ENCODE results near the gene HINFP.
A peak's percentile ranks its signal among the peaks of the same experiment; 100 is the strongest.

Gene HINFP, protein sequence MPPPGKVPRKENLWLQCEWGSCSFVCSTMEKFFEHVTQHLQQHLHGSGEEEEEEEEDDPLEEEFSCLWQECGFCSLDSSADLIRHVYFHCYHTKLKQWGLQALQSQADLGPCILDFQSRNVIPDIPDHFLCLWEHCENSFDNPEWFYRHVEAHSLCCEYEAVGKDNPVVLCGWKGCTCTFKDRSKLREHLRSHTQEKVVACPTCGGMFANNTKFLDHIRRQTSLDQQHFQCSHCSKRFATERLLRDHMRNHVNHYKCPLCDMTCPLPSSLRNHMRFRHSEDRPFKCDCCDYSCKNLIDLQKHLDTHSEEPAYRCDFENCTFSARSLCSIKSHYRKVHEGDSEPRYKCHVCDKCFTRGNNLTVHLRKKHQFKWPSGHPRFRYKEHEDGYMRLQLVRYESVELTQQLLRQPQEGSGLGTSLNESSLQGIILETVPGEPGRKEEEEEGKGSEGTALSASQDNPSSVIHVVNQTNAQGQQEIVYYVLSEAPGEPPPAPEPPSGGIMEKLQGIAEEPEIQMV

DNA sequence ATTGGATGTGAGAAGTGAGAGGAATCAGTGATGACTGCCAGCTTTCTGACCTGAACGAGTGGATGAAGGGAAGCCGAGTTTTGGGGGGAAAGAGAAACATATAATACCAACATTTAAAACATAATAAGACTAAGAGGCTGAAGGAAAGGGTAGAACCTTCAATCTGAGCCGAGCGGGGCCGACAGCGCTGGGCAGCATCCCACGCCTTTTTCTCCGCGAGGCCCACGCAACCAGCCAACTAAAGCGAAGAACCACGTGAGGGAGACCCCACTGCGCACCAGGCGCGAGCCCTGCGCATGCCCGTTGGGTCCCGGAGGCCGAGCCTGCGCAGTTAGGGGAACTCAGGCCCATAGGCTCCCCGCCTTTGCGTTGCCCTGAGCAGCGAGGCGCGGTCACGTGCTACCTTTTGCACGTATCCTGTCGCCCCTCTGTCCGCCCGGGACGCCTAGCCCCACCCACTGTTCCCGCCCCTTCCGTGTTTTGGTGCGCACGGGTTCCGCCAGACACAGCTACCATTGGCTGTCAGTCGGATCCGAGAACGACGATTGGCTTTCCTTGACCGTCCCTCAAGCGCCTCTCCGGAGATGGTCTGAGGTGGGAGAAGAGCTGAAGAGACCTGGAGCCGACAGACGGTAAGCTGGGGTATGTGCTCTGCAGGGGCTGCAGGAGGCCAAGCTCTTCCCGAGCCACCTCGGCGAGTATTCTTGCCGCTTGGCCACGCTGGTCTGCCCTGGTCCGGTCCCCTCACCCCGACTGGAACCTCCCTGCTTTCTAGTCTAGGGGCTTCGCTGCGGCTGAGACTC, at the start of gene HINFP:
Gene HINFP, plus strand, starts transcription at position 573 of the 803 bp plus-strand sequence. CDS start 5,365 bp downstream, outside the sequence.
- peak; percentile 98 to 99 (median 99) for DNase-seq

DNA sequence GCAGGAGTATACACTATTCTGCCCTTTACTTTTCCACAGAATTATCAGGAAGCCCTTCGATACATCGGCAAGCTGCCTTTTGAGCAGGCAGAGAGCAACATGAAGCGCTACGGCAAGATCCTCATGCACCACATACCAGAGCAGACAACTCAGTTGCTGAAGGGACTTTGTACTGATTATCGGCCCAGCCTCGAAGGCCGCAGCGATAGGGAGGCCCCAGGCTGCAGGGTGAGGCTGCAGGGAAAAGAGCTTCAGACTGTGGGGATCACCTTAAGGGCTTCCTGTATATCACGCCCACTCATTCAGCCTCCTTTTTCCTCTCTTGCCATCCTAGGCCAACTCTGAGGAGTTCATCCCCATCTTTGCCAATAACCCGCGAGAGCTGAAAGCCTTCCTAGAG, 43.5 kb upstream of the HINFP start:
- no peak for DNase-seq

DNA sequence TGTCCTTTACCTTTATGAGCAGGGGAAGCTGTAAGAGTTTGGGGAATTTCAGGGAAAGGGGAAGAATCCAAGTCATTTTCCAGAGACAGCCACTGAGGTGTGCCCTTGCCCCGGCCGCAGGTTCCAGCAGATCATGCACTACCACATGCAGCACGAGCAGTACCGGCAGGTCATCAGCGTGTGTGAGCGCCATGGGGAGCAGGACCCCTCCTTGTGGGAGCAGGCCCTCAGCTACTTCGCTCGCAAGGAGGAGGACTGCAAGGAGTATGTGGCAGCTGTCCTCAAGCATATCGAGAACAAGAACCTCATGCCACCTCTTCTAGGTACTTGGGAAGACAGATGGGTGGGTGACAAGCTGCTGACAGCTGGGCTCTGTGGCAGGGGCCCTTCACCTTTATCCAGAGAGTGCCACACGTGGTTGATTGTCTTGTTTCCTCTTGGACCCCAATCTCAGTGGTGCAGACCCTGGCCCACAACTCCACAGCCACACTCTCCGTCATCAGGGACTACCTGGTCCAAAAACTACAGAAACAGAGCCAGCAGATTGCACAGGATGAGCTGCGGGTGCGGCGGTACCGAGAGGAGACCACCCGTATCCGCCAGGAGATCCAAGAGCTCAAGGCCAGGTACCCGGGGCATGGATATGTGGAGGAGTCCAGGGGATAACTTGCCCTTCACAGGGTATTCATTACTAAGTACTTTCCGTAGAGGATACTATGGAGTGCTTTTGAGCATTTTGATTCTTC, 42.5 kb upstream of the HINFP start:
- no peak for DNase-seq

DNA sequence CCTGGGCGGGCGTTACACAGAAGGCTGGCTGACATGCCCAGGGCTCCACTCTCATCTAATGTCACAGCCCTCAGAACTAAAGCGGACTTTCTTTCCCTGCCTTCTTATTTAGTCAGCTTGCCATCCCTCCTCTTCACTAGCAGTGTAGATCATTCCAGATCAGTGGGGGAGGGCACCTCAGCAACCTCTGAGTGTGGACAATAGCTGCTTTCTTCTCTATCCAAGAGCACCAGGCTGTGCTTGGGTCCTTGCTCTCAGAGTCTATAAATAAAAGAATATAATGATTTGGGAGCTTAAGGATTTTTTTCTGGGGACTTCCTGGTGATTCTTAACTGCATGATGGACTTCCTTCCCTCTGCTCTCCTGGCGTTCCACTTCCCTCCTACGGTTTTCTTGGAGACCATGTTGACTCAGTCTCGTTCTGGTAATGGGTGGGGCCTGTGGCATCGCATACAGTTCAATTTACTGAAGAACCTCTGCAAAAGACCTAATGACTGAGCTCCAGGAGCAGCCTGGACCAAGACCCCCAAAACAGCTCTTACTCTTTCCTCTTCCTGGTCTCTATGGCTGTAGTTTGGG, 39.6 kb upstream of the HINFP start:
- no peak for DNase-seq

DNA sequence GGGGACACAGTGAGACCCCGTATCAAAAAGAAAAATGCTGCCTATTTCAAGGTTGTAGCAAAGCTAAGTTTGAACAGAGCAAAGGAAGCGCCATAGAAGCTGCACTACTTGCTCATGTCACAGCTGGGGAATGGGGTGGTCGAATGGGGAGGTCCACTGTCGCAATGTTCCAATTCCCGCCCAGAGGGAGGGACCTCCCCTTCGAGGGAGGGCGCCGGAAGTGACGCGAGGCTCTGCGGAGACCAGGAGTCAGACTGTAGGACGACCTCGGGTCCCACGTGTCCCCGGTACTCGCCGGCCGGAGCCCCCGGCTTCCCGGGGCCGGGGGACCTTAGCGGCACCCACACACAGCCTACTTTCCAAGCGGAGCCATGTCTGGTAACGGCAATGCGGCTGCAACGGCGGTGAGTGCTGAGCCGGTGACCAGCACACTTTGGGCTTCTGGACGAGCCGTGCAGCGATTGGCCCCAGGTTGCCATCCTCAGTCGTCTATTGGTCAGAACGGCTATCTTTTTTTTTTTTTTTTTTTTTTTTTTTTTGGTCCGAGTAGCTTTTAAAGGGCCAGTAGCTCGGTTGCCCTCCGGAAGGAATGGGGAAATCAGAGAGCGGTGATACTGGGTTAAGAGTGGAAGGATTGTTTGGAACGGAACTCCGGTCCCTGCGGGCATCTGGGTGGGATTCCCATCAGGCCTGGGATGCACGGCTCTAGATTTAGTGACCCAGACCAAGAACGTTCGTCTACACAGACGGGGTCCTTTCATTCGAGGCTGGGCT, 36.5 kb upstream of the HINFP start, which contains the start of gene HMBS:
Gene HMBS, plus strand, starts transcription at position 219 of the 774 bp plus-strand sequence. Its CDS starts 153 bp downstream, at position 372.
- DNase-seq, result peak; percentile 66 to 80 (median 74)

DNA sequence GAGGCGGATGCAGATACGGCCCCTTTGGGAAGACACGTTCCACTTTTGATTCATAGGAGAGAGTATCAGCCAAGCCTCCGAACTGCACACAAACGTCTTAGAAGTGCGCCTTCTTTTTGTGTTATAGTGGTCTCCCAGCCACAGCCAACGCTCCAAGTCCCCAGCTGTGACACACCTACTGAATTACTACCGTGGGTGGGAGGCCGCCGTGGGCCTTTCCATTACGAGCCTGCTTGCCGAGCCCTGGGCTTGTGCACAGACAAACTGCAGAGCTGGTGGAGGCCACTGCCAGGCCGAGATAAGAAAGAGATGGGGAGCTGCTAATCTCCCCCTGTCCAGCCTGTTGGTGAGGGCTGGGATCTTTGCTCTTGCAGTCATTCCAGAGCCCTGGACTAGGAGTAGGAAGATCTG, 35.9 kb upstream of the HINFP start:
- DNase-seq, result no peak

DNA sequence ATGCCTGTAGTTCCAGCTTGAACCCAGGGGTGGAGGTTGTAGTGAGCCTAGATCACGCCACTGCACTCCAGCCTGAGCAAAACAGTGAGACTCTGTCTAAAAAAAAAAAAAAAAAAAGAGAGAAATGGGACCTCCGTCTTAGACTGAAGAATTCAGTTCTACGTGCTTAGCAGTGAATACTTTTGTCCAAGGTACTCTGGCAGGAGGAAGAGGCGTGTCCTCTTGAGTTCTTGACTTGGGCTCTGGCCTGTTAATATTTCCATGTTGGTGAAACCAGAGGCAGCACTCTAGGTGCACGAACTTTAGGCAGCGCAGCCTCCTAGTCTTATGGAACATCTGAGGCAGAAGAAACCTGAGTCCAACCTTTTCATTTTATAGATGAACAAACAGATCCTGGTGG, 34.3 kb upstream of the HINFP start:
- DNase-seq, result no peak

DNA sequence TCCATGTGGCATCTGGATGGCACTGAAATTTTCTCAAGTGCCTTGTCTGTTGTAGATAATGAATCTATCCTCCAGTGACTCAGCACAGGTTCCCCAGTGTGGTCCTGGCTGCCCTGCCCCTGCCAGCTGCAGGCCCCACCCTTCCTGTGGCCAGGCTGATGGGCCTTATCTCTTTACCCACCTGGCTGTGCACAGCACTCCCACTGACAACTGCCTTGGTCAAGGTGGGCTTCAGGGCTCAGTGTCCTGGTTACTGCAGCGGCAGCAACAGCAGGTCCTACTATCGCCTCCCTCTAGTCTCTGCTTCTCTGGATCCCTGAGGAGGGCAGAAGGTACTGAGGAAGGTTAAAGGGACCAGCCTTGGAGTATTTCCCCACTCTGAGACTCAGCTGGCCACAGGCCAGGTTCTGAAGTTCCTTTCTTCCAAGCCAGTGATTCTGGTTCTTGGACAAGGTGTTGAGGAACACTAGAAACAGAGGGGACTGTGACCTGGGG, 33.6 kb upstream of the HINFP start:
- no peak for DNase-seq

DNA sequence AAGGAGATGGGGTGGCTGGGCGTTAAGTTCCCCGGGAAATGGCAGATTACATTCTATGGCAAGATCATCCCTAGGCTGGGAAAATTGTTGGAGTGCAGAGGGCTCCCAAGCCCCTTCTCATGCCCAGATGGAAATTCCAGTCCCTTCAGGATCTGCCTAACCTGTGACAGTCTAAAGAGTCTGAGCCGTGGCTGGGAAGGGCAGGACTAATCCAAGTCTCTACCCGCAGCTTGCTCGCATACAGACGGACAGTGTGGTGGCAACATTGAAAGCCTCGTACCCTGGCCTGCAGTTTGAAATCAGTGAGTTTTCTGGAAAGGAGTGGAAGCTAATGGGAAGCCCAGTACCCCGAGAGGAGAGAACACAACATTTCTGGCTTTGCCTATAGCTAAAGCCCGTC, 33.0 kb upstream of the HINFP start:
- DNase-seq, result no peak

DNA sequence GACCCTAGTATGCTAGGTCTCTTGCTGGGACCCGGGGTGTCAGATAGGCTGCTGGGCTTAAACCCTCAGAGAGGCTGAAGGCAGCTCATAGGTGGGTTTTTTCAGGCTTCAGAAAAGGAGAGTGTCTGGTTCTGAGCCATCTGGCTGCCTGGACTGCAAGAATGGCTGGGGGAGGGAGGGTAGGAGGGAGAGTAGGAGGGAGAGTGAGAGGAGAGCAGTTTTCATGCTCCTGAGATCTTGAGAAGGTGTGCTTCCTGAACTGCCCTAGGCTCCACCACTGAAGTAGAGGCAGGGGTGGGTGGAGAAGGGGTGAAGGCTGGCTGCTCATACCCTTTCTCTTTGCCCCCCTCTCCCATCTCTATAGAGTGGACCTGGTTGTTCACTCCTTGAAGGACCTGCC, 32.1 kb upstream of the HINFP start:
- no peak for DNase-seq

DNA sequence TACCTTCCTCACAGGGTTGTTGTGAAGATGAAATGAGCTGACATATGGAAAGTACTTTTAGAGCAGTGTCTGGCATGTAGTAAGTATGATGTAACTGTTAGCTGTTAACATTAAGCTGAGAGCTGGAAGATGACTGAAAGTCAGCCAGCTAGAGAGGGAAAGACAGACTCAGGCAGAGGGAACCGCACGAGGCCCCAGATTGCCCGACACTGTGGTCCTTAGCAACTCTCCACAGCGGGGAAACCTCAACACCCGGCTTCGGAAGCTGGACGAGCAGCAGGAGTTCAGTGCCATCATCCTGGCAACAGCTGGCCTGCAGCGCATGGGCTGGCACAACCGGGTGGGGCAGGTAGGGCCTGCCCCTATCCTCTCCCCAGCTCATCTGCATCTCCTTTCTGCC, 30.2 kb upstream of the HINFP start:
- no peak for DNase-seq

DNA sequence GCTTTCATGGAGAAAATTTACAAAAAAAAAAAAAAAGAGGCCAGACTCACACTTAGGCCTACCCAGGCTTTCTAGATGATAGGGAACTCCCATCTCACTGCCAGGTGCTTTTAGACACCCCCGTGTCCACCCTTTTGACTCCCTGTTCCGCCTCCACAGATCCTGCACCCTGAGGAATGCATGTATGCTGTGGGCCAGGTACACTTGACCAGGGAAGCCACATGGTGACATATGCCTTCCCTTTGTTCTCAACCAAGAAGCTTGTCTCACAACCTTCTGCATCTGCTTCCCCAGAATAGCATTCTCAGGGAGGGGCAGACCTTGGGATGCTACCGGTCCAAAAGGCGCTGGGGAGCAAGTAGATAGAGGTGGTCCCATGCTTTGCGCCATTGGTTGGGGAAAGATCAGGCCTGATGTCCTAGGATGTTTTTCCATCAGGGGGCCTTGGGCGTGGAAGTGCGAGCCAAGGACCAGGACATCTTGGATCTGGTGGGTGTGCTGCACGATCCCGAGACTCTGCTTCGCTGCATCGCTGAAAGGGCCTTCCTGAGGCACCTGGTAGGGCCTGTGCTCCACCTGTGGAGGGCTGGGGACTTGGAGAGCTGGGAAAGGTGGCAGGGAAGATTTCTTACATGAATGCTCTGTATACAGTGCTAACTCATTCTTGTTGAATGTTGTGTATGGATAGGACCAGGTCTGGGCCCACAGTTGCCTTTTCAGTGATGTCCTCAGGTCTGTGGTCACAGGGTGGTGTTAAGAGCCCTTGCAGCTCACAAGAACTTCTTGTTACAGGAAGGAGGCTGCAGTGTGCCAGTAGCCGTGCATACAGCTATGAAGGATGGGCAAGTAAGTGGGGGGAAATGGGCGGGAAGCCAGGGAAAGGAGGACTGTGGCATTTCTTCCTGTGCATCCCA, 29.2 kb upstream of the HINFP start:
- no peak for DNase-seq

DNA sequence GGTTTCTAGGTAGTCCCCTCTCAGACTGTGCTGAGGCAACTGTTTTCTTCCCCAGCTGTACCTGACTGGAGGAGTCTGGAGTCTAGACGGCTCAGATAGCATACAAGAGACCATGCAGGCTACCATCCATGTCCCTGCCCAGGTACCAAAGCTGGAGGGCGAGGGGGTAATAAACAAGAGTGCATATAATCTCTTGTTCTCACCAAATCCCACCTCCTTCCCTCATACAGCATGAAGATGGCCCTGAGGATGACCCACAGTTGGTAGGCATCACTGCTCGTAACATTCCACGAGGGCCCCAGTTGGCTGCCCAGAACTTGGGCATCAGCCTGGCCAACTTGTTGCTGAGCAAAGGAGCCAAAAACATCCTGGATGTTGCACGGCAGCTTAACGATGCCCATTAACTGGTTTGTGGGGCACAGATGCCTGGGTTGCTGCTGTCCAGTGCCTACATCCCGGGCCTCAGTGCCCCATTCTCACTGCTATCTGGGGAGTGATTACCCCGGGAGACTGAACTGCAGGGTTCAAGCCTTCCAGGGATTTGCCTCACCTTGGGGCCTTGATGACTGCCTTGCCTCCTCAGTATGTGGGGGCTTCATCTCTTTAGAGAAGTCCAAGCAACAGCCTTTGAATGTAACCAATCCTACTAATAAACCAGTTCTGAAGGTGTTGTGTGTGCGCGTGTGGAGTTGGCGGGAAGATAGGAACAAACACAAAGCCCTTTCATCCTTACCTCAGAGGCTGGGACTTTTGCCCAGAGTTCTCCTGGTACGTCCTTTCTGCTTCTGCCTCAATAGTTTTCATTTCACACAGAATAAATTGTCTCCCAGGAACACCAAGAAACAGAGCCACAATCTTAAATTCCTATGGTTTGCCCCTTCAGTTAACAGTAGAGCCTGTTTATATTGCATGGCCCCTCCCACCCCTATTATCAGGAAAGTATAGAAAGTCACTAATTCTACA, 28.2 kb upstream of the HINFP start:
- no peak for DNase-seq

DNA sequence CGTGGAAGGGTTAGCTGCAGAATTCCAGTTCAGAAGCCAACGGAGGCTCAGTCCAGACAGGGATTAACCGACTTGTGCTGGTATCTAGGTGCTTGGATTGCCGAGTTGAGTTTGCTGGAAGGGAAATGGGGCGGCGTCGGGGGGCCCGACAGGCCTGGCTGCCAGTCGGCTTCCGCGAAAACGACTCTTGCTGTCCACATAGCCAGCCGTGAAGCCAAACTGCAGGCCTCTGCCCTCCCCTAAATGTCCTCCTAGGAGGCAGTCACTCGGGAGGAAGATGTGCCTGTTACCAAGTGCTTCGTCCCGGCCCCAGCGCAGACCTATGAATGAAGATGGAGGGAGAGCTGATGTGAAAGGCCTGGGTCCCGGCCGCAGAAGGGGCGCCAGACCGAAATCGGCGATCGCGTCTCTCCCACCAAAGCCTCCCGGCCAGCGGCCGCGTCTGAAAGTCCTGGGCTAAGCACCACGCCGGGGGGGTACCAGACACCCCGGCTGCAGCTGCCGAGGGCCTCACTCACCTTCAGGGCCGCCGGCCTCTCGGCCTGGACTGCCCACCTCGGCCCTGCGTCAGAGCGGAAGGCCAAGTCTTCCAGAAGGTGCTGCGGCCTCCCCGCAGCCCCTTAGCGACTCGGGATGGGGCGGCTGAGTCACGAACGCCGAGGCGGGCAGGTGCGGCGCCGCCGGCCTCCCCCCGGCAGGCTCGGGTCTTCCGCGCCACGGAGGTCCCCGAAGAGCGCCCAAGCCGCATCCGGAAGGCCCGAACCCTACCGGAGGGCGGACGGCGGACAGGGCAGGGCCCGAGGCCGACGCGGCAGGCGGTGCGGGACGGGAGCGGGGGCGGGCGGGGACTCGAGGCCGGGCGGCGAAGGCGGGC, 27.2 kb upstream of the HINFP start:
- peak in 2 of 4 experiments; percentile 43 to 46 for DNase-seq

DNA sequence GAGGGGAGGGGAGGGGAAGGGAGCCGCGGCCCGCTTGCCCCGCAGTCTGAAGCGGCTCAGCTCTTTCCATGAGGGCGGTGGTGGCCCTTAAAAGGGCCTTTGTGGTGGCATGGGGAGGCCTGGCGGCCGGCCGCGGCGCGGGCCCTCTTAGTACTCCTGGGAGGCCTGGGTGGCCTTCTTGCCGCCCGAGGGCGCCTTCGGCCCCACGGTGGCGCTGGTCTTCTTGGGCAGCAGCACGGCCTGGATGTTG, 26.6 kb upstream of the HINFP start:
- peak in 2 of 4 experiments; percentile 35 to 53 for DNase-seq

DNA sequence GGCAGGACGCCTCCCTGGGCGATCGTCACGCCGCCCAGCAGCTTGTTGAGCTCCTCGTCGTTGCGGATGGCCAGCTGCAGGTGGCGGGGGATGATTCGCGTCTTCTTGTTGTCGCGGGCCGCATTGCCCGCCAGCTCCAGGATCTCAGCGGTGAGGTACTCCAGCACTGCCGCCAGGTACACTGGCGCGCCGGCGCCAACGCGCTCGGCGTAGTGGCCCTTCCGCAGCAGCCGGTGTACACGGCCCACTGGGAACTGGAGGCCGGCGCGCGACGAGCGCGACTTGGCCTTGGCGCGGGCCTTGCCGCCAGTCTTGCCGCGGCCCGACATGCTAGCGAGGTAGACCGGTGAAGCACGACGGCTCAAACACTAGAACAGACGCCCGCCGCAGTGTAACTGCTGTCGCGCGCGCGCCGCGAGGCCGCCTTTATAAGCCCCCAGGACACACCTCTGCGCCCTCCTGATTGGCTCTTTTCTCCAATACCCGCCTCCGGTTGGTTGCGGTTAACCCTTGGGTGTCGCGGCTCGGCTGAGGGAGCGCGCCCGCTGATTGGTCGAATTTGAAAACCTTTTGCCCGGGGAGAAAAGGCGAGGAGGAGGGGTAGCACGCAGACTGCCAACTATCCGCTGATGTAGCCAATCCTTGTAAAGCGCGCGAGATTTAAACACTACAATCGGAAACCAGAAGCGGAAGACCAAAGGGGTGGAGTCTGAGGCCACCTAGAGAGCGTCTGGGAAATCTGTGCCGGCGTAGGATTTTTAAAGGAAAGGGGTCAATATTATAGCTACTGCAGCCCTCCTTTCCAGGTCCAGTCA, 26.1 kb upstream of the HINFP start:
- peak; percentile 97 to 98 (median 98) for DNase-seq

DNA sequence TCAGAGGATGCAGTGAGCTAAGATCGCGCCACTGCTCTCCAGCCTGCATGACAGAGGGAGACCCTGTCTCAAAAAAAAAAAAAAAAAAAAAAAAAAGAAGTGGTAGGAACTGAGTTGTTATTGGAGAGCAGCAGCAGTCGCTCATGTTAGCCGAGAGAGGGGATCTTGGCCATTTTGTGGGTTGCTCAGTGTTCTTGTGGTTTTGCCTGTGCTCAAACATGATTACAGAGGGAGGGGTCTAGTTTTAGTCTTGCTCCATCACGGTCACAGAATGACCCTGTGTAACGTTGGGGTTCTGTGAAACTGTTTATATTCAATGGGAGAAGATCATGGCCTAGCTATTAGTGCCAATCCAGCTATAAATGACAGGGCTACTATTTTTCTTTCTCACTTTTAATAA, 21.7 kb upstream of the HINFP start:
- DNase-seq, result no peak

Data from activated CD4-positive, CD25-positive, alpha-beta regulatory T cell (primary cell).